Stomach (tissue), 9 donors: Measurements from ENCODE around the gene SNX13. TPM values are rescaled to one million over a fixed set of nuclear protein-coding genes. Genes with fewer than 3 reads are reported as not detected.

Experiments used
- DNase-seq, 2 donors: peaks; one replicate each; pipeline versions ENCODE4 v3.0.0 to v3.0.0-alpha.2; 2013 to 2019
- H3K27ac ChIP-seq, 5 donors: fragments of 200-600 bp in 4 of 5; sonication (generic) in 4 of 5; one replicate each; pipeline ENCODE4 v1.5.1; 2013 to 2019; ENCODE audit warnings: mild to moderate bottlenecking in 1 of 5, moderate library complexity in 1 of 5
- H3K27me3 ChIP-seq, 3 donors: fragments of 200-600 bp; sonication (generic); one replicate each; pipeline ENCODE4 v1.5.1; 2017 to 2019; ENCODE audit warnings: mixed run types in 1 of 3
- H3K36me3 ChIP-seq, 4 donors: fragments of 200-600 bp; sonication (generic); 1 replicate in 3 of 4; 2 replicates in 1 of 4; pipeline ENCODE4 v1.5.1; 2016 to 2019
- H3K4me1 ChIP-seq, 4 donors: fragments of 200-600 bp; sonication (generic); one replicate each; pipeline ENCODE4 v1.5.1; 2016 to 2019
- H3K4me3 ChIP-seq, 4 donors: fragments of 200-600 bp; sonication (generic) in 3 of 4; one replicate each; pipeline ENCODE4 v1.5.1; 2016 to 2019; ENCODE audit warnings: mild to moderate bottlenecking in 1 of 4
- H3K9me3 ChIP-seq, 4 donors: fragments of 200-600 bp; sonication (generic); one replicate each; pipeline ENCODE4 v1.5.1; 2016 to 2019
- EP300 ChIP-seq: sonication (generic); formaldehyde crosslinking; IDR thresholded peaks from one replicate; pipeline ENCODE4 v1.6.1; 2017; ENCODE audit warnings: antibody characterized with exemption
- POLR2A ChIP-seq, 4 donors: fragments of 450-650 bp; IDR thresholded peaks; one replicate each; pipeline ENCODE4 v1.6.1; 2016; ENCODE audit warnings: antibody characterized with exemption in 4 of 4, control low read depth in 2 of 4, mild to moderate bottlenecking in 1 of 4, moderate library complexity in 1 of 4
- POLR2AphosphoS5 ChIP-seq, 3 donors: sonication (generic); formaldehyde crosslinking; IDR thresholded peaks; one replicate each; pipeline ENCODE4 v1.6.1; 2016; ENCODE audit warnings: antibody characterized with exemption in 3 of 3
- WGBS, 5 donors: extraction: QIAGEN DNeasy Blood & Tissue Kit in 3 of 5; methylation state at CpG; one replicate each; pipeline versions ENCODE4 v1.1.5 to v1.1.7; 2013 to 2018; 5-methylcytosine and 5-hydroxymethylcytosine counted together
- intact Hi-C: fragments of 100-400 bp; cut with DNase I; formaldehyde crosslinking; loops from one replicate; pipeline ENCODE4 v1.15.1; 2023; ENCODE audit warnings: low total_unique reads
- polyA plus RNA-seq, 3 donors: library from polyadenylated mRNA; stranded (reverse); fragments of 200-250 nt; gene quantifications; one replicate each; pipeline ENCODE4 v1.2.3, GENCODE V29; 2013
- total RNA-seq, 5 donors: library from RNA; depleted of rRNA; stranded (reverse); fragments of >200 nt; gene quantifications; one replicate each; pipeline versions ENCODE4 v1.1.0 to v1.2.3, GENCODE V29; 2014 to 2016
- TF ChIP-seq, protein P1 (sequence below), 7 experiments: fragments of 450-650 bp in 4 of 7; fragments of 200-600 bp in 3 of 7; sonication (generic) in 3 of 7; IDR thresholded peaks; one replicate each; pipeline ENCODE4 v1.5.1; 2016 to 2019; ENCODE audit warnings: antibody characterized with exemption in 7 of 7, control low read depth in 2 of 7, mild to moderate bottlenecking in 1 of 7
- donor health status: healthy with polysubstance abuse.
- donor health status: Bipolar disorder and iron deficiency.
- donor health status: healthy.

Gene SNX13
- total and polyA plus RNA-seq, 8 donors, result 6.0 to 115 (median 34.6) TPM

DNA sequence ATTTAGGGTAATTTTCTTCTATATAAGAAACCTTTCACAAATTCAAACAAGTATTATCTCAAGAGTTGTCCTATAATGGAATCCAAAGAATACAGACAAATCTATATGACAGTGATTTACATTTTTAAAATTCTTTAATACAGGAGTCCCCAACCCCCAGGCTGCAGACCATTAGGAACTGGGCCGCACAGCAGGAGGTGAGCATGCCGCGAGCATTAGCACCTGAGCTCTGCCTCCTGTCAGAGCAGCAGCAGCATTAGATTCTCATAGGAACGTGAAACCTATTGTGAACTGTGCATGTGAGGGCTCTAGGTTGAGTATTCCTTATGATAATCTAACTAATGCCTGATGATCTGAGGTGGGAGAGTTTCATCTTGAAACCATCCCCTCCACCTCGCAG is 37.7 kb downstream of the SNX13 start:
- 92 to 95% (median 94%) methylated on average over 5 of the region's 5 CpGs for WGBS, 5 donors

GRCh38 chr7:17900464-17900863 is 39.8 kb downstream of the SNX13 start:
- 89 to 94% (median 93%) methylated on average over 1 of the region's 1 CpG; no CpG with 5 or more reads in 1 of the 5 donors for WGBS, 5 donors
- H3K4me1 ChIP-seq, result peaks cover 0 to 39% (median 5%) of the 10 kb centered on the region in 4 donors
- no peak overlapping the region for H3K4me3 ChIP-seq
- DNase-seq, result no peak
- no peak for TF ChIP-seq EP300
- no peak for TF ChIP-seq POLR2A (IDR thresholded peaks at IDR 0.05)
- no peak for TF ChIP-seq POLR2AphosphoS5 (IDR thresholded peaks at IDR 0.05)
- TF ChIP-seq, protein P1, sequence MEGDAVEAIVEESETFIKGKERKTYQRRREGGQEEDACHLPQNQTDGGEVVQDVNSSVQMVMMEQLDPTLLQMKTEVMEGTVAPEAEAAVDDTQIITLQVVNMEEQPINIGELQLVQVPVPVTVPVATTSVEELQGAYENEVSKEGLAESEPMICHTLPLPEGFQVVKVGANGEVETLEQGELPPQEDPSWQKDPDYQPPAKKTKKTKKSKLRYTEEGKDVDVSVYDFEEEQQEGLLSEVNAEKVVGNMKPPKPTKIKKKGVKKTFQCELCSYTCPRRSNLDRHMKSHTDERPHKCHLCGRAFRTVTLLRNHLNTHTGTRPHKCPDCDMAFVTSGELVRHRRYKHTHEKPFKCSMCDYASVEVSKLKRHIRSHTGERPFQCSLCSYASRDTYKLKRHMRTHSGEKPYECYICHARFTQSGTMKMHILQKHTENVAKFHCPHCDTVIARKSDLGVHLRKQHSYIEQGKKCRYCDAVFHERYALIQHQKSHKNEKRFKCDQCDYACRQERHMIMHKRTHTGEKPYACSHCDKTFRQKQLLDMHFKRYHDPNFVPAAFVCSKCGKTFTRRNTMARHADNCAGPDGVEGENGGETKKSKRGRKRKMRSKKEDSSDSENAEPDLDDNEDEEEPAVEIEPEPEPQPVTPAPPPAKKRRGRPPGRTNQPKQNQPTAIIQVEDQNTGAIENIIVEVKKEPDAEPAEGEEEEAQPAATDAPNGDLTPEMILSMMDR (IDR thresholded peaks at IDR 0.05), result no peak
- H3K27me3 ChIP-seq, result no peaks in the 10 kb centered on the region
- H3K36me3 ChIP-seq, result no peaks in the 10 kb centered on the region
- intact Hi-C loops, result no loop called here
- H3K27ac ChIP-seq, result no peak overlapping the region
- H3K9me3 ChIP-seq, result no peaks in the 10 kb centered on the region

More for the DNA sequence above, 37.7 kb downstream of the SNX13 start:
- H3K36me3 ChIP-seq, result no peaks in the 10 kb centered on the region
- H3K4me3 ChIP-seq, result no peak overlapping the region
- H3K27ac ChIP-seq, result no peak overlapping the region
- TF ChIP-seq POLR2A (IDR thresholded peaks at IDR 0.05), result no peak
- TF ChIP-seq EP300, result no peak
- TF ChIP-seq, protein P1 (IDR thresholded peaks at IDR 0.05), result no peak
- TF ChIP-seq POLR2AphosphoS5 (IDR thresholded peaks at IDR 0.05), result no peak
- no peaks in the 10 kb centered on the region for H3K9me3 ChIP-seq
- H3K27me3 ChIP-seq, result no peaks in the 10 kb centered on the region
- intact Hi-C loops, result no loop called here
- DNase-seq, result no peak
- H3K4me1 ChIP-seq, result peaks cover 0 to 39% (median 12%) of the 10 kb centered on the region in 4 donors

DNA sequence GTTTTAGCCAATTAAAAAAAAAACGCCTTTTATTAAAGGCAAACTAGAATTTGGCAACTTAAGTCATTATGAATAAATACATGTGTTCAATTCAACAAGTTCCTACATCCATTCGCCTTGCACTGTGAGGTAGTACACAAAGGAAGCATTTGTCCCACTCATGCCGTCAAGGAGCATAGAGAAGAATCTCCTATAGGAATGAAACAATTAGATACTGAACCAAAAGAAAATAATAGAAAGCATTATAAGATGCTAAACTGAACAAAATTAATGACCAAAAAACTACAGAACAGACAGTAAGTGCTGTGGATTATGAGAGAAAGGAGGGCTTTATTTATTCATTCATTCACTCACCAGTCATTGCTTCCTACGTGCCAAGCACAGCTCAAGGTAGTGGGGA is 42.2 kb downstream of the SNX13 start:
- H3K27ac ChIP-seq, result no peak overlapping the region
- H3K36me3 ChIP-seq, result no peaks in the 10 kb centered on the region
- 95 to 98% (median 98%) methylated on average over 4 of the region's 4 CpGs for WGBS, 5 donors
- intact Hi-C loops, result no loop called here
- H3K4me1 ChIP-seq, result peaks cover 0 to 25% (median under 1%) of the 10 kb centered on the region in 4 donors
- no peaks in the 10 kb centered on the region for H3K9me3 ChIP-seq
- H3K4me3 ChIP-seq, result no peak overlapping the region
- TF ChIP-seq, protein P1 (IDR thresholded peaks at IDR 0.05), result no peak
- TF ChIP-seq EP300 (no peak), POLR2AphosphoS5 (IDR thresholded peaks at IDR 0.05) (no peak), POLR2A (IDR thresholded peaks at IDR 0.05) (no peak)
- no peak for DNase-seq
- H3K27me3 ChIP-seq, result no peaks in the 10 kb centered on the region

GRCh38 chr7:17887286-17887685 is 53.0 kb downstream of the SNX13 start:
- 95 to 98% (median 96%) methylated on average over 2 of the region's 2 CpGs for WGBS, 5 donors
- no peaks in the 10 kb centered on the region for H3K27me3 ChIP-seq
- H3K4me1 ChIP-seq, result no peaks in the 10 kb centered on the region
- H3K27ac ChIP-seq, result no peak overlapping the region
- H3K4me3 ChIP-seq, result no peak overlapping the region
- no peak for DNase-seq
- intact Hi-C loops, result no loop called here
- TF ChIP-seq EP300 (no peak), POLR2AphosphoS5 (IDR thresholded peaks at IDR 0.05) (no peak), POLR2A (IDR thresholded peaks at IDR 0.05) (no peak)
- TF ChIP-seq, protein P1 (IDR thresholded peaks at IDR 0.05), result no peak
- H3K36me3 ChIP-seq, result peaks cover 9 to 74% (median 60%) of the 10 kb centered on the region in 4 donors
- no peaks in the 10 kb centered on the region for H3K9me3 ChIP-seq
